HG02763 (cell line): Measurements from ENCODE around the gene EMP1.
"Not testable (repeated sequence)": the region's sequence is repeated elsewhere in the genome, so short reads cannot be mapped to it uniquely, and the experiment has no call there.

ENCODE experiments used
- ATAC-seq: cut with Tn5 transposase; IDR thresholded peaks from one replicate; pipeline ENCODE4 v1.9.1; 2021; ENCODE audit warnings: mild to moderate bottlenecking, moderate library complexity; ENCODE audit not compliant: unreplicated experiment

The EMP1 gene

GRCh38 chr12:13255792-13256691 is 59.5 kb downstream of the EMP1 start:
- peak; percentile 98 for ATAC-seq

- no peak for ATAC-seq
These were observed 60.1 kb downstream of the EMP1 start for GRCh38 chr12:13256692-13257045.

DNA sequence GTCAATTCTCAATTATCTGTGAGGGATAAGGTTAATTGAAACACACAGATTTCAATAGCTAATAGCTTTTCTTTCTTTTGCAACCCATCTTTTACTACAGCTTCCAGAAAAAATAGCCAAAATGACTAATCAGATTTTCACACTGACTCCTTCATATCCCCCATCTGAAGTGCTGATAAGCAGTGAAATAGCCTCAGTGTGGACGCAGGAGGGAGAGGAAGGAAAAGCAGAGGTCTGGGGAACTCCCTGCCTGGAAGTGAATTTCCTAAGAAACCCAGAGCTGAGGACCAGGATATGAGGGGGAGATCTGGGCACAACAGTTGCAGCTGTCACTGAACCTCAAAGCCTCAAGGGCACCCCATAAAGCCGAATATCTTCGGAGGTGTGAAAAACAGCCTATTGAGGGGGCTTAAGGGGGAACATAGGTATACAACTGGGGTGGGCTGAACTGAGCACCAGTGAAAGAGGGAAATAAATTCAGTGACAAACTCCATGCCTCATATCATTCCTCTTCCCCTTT is 60.9 kb downstream of the EMP1 start:
- no peak for ATAC-seq

GRCh38 chr12:13258197-13258596 is 61.7 kb downstream of the EMP1 start:
- no peak for ATAC-seq

DNA sequence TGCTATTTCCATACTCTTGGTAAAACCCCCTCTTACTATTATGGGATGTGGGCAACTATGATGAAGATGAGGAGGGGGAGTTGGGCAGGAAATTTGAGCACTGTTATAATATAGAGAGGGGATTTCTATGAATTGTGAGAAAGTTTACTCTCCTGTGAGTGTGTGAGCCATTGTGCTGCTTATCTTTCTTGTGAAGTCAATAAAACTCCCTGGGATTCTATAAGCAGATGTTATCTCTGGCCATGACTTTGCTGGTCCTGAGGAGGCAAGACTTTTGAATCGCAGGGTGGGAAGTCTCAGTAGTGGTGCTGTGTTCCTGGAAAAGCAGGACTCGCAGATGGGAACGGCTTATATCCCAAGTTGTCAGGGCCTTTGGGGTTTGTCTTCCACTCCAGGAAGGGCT is 62.2 kb downstream of the EMP1 start:
- ATAC-seq = no peak

DNA sequence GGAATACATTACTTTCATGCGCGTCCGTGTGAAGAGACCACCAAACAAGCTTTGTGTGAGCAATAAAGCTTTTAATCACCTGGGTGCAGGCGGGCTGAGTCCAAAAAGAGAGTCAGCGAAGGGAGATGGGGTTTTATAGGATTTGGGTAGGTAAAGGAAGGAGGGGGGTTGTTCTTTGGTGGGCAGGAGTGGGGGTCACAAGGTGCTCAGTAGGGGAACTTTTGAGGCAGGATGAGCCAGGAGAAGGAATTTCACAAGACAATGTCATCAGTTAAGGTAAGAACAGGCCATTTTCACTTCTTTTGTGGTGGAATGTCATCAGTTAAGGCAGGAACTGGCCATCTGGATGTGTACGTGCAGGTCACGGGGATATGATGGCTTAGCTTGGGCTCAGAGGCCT is 63.1 kb downstream of the EMP1 start:
- not testable (repeated sequence) for ATAC-seq

DNA sequence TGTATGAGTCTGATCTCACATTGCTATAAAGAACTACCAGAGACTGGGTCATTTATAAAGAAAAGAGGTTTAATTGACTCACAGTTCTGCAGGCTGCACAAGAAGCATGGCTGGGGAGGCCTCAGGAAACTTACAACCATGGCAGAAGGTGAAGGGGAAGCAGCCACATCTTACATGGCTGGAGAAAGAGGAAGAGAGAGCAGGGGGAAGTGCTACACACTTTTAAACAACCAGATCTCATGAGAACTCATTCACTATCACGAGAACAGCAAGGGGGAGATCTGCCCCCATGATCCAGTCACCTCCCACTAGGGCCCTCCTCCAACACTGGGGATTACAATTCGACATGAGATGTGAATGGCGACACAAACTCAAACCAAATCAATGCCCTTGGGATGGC is 71.3 kb downstream of the EMP1 start:
- ATAC-seq = not testable (repeated sequence)

GRCh38 chr12:13268581-13268980 is 72.1 kb downstream of the EMP1 start:
- ATAC-seq = no peak
